Activated CD4-positive, CD25-positive, alpha-beta regulatory T cell treated with anti-CD3 and anti-CD28 coated beads, Interleukin-2, amount 50 U/mL, for 24 hours (primary cell): ENCODE data around the gene BMS1.
A peak's percentile ranks its signal among the peaks of the same experiment; 100 is the strongest.
"Not testable (repeated sequence)": the region's sequence is repeated elsewhere in the genome, so short reads cannot be mapped to it uniquely, and the experiment has no call there.

Experiments
- ATAC-seq, 2 donors: fragments of 150-1000 bp; cut with Tn5 transposase; one replicate each; pipeline ENCODE4 v1.10.0; 2021; ENCODE audit warnings: mild to moderate bottlenecking in 1 of 2, moderate library complexity in 1 of 2

BMS1 gene, protein sequence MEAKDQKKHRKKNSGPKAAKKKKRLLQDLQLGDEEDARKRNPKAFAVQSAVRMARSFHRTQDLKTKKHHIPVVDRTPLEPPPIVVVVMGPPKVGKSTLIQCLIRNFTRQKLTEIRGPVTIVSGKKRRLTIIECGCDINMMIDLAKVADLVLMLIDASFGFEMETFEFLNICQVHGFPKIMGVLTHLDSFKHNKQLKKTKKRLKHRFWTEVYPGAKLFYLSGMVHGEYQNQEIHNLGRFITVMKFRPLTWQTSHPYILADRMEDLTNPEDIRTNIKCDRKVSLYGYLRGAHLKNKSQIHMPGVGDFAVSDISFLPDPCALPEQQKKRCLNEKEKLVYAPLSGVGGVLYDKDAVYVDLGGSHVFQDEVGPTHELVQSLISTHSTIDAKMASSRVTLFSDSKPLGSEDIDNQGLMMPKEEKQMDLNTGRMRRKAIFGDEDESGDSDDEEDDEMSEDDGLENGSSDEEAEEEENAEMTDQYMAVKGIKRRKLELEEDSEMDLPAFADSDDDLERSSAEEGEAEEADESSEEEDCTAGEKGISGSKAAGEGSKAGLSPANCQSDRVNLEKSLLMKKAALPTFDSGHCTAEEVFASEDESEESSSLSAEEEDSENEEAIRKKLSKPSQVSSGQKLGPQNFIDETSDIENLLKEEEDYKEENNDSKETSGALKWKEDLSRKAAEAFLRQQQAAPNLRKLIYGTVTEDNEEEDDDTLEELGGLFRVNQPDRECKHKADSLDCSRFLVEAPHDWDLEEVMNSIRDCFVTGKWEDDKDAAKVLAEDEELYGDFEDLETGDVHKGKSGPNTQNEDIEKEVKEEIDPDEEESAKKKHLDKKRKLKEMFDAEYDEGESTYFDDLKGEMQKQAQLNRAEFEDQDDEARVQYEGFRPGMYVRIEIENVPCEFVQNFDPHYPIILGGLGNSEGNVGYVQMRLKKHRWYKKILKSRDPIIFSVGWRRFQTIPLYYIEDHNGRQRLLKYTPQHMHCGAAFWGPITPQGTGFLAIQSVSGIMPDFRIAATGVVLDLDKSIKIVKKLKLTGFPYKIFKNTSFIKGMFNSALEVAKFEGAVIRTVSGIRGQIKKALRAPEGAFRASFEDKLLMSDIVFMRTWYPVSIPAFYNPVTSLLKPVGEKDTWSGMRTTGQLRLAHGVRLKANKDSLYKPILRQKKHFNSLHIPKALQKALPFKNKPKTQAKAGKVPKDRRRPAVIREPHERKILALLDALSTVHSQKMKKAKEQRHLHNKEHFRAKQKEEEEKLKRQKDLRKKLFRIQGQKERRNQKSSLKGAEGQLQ

GRCh38 chr10:42782446-42783180, at the start of gene BMS1:
TSS of gene BMS1 (plus strand) at chr10:42782795. CDS start at chr10:42784395, 1,600 bp downstream.
- ATAC-seq = peak; percentile 93 to 96

DNA sequence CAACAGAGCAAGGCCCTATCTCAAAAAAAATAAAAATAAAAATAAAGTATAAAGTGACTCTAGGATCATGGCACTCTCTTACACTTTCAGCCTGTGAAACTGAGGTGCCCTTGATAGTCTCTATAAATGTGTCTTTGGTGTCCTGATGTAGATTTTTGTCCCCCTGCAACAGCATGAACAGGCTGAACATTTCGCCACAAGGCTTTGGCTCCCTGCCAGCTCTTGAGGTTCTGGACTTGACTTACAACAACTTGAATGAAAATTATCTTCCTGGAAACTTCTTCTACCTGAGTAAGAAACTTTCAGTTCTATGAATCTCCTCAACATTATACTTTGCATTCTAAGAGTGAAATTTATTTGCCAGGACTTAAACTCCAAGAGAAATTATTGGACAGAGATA, 48.1 kb upstream of the BMS1 start:
- no peak for ATAC-seq

DNA sequence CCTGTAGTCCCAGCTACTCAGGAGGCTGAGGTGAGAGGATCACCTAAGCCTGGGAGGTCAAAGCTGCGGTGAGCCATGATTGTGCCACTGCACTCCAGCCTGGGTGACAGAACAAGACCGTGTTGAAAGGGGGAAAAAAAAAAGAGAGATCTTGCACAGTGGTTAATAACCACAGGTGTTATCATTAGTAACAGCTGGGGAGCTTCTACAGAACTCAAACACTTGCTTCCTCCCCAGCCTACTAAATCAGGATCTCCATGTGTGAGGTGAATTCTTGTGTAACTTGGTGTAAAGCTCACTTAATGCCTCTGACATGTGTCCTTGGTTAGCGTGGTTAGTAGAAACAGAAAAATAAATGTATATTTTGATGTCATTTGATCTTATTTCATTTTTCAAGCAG, 43.9 kb upstream of the BMS1 start:
- ATAC-seq = no peak

GRCh38 chr10:42741536-42741935, 41.1 kb upstream of the BMS1 start:
- not testable (repeated sequence) for ATAC-seq

DNA sequence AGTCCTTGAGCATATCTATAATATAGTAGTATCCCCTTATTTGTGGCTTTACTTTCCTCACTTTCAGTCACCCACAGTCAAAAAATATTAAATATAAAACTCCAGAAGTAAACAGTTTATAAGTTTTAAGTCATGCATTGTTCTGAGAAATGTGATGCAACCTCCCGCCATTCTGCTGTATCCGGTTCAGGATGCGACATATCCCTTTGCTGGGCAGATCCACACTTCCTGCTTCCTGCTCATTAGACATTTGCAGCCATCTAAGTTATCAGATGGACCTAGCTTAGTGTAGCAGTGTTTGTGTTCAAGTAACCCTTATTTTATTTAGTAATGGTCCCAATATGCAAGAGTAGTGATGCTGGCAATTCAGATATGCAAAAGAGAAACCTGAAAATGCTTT, 38.9 kb upstream of the BMS1 start:
- ATAC-seq = no peak

DNA sequence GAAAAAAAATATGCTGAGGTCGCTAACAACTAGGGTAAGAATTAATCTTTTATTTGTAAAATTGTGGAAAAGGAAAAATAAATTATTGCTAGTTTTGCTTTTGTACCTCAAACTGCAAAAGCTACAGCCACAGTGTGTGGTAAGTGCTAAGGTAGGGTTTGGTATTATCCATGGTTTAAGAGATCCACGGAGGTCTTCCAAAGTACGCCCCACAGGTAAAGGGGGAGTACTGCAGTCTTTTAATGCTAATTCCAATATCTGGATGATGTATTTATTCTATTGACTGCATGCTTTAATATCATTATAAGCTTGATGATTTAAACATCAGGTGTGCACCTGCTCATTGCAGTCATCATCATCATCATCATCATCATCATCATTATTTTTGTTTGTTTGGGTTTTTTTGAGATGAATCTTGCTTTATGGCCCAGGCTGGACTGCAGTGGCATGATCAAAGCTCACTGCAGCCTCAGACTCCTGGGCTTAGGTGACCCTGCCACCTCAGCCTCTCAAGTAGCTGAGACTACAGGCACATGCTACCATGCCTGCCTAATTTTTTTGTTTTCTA, 38.4 kb upstream of the BMS1 start:
- no peak for ATAC-seq

- peak; percentile 79 to 83 for ATAC-seq
Measured at GRCh38 chr10:42753126-42753506, 29.5 kb upstream of the BMS1 start.

- ATAC-seq = no peak
Measured at GRCh38 chr10:42753507-42754154, 29.0 kb upstream of the BMS1 start.

DNA sequence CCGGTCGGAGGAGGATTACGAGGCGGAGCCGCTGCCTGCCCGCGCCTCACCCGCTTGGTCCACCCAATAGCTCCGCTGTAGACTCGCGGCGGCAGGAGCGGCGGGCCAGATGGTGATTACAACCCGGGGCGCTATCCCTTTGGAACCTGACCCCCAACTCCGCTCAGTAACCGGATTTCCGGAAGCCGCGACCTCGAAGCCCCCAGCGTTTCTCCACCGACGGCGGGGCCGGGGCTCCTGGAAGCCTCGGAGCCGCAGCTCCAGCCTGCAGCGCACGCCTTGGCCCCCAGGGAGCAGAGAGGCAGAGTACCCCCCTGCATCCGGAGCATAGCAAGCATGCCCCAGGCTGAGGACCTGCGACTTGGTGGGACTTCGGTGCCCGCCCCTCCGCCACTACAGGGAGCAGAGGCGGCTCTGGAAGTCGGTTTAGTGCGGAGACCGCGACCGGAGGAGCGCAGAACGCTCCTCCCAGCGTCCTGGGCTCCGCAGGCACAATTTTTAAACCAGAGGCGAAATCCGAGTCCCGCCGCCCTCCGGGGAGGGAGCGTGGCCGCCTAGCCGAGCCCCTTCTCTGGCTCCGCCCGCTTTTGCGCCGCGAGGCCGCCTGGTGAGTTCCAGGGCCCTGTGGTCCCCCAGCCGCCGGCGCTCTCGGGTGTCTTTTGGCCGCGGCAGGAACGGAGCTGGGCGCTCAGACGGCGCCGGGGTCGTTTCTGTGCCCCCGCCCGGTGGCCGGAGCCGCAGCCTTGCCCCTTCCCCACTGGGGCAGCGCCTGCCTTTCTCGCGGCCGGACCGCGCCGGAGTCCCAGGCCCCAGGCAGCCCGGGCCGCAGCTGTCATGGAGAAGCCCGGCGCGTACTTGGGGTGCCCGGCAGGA, 28.2 kb upstream of the BMS1 start:
- ATAC-seq = peak; percentile 46 to 48

- no peak for ATAC-seq
Measured at GRCh38 chr10:42755028-42755451, 27.6 kb upstream of the BMS1 start.

- no peak for ATAC-seq
Measured at GRCh38 chr10:42755556-42756093, 27.0 kb upstream of the BMS1 start.

DNA sequence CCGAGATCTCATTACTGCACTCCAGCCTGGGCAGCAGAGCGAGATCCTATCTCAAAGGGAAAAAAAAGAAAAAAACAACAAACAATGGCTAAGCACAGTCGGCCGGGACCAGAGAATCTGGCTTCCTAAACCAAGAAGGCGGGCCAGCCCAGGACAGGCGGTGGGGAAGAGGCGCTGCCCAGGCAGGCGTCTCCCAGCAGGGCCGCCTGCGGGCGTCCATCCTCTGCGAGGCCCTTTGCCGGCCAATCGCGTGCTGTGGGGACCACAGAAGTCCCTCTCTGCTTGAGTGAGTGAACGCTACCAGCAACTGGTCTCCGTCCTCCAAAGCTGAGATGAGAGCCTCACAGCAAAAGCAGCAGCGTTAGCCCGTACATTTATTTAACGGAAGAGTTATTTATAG, 14.7 kb upstream of the BMS1 start:
- ATAC-seq = no peak

GRCh38 chr10:42768581-42769152, 13.9 kb upstream of the BMS1 start:
- no peak for ATAC-seq

GRCh38 chr10:42769173-42769572, 13.4 kb upstream of the BMS1 start:
- ATAC-seq = no peak

DNA sequence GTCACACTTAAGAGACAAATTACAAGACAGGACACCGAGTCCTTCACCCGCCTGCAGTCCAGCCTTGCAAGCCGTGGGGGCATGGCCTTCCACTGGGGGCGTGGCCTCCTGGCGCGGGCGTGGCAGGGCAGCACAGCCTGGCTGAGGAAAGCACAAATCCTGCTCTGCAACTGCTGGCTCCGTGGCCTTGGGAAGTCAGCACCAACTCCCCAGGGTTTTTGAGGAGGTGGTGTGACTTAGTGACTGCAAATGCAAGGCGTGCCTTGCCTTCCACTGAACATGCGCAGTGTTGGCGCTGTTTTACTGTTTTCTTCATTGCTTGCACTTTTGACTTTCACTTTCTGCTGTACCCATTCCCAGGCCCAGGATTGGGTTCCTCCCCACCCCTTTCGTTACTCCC, 12.9 kb upstream of the BMS1 start:
- ATAC-seq = no peak

DNA sequence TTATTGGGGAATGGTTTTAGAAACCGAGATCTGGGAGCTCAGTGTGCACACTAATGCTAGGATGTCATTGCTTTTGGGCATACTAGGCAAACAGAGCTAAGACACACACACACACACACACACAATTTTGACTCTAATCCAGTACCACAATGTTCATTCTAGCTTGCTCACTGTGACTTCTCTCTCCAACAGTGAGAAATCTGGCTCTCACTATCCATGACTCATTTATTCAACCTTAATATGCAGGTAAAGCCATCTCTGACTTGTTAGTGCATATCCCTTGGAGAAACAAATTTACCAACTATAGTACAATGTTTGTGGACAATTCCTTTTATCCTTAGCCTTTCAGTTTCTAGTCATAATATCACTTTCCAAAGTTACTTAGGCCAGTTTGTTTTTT, 5.9 kb upstream of the BMS1 start:
- ATAC-seq = no peak

DNA sequence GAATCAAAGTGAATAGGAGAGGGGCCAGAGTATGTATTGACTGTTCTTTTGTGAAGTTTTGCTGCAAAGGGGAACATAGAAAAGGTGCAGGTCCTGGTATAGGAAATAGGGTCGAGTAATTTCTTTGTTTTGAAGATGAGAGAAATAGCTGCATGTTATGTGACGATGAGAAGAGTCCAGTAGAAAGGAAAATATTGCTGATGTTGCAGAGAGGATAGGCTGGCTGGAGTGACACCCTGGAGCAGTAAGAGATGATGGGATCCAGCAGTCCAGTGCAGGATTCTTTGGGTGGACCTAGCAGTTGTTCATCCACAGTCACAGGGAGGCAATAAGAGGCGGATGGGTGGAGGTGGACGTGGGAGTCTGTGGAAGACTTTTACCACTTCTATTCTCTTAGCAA, 2.1 kb upstream of the BMS1 start:
- ATAC-seq = no peak

DNA sequence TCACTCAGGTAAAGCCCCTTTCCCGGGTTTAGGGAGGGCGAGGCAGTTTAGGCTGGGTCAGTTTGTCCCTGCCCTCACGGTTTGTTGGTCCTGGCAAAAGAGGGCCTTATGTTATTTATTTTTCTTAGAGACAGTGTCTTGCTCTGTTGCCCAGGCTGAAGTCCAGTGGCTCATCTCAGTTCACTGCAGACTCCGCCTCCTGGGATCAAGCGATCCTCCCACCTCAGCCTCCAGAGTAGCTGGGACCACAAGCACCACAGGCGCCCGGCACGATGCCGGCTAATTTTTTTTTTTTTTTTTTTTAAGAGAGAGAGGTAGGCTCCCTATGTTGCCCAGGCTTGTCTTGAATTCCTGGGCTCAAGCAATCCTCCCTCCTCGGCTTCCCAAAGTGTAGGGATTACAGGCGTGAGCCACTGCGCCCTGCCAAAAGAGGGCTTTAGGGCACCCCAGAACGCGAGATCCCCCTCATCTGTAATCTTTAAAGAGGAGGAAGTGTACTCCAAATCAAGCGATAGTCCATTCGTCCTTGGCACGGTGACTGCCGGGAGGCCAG, 626 bp upstream of the BMS1 start:
- ATAC-seq = no peak

DNA sequence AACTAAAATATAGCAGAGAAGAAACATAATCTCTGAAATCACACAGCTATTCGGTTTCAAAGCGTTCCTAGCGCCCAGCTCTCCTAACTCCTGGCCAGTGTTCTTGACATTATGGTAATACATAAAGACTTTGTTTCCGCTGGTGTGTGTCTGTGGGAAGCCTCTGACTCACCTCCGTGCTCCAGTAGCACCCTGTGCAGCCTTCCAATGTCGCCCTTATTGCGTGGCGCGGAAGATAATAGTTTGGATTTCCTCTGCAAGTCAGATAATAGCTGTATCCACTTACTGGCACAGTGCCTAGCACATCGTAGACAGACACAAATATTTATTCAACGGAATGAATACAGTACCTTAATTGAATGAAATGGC, 570 bp downstream of the BMS1 start:
- no peak for ATAC-seq
